Thoracic aorta (tissue), 2 donors: ENCODE data around the gene EHD4. TPM values are rescaled to one million over a fixed set of nuclear protein-coding genes. Genes with fewer than 3 reads are reported as not detected.

Source experiments
- ATAC-seq: fragments of 150-250 bp; one replicate; pipeline ENCODE4 v1.8.0; 2017; ENCODE audit warnings: low read depth; ENCODE audit not compliant: insufficient number of reproducible peaks, low FRiP score
- DNase-seq: peaks from one replicate; pipeline ENCODE4 v3.0.0-alpha.2; 2020; ENCODE audit warnings: low spot score
- H3K27ac ChIP-seq, 2 donors: fragments of 200-600 bp; sonication (generic); 1 replicate in 1 of 2; 2 replicates in 1 of 2; pipeline ENCODE4 v1.5.1; 2016; ENCODE audit warnings: mild to moderate bottlenecking in 2 of 2, moderate library complexity in 2 of 2
- H3K27me3 ChIP-seq: fragments of 200-600 bp; sonication (generic); replicated peaks from 2 replicates; pipeline ENCODE4 v1.6.0; 2016; ENCODE audit warnings: mild to moderate bottlenecking; ENCODE audit not compliant: insufficient read depth
- H3K36me3 ChIP-seq: fragments of 200-600 bp; sonication (generic); one replicate; pipeline ENCODE4 v1.5.1; 2016
- H3K4me1 ChIP-seq, 2 donors: fragments of 200-600 bp; sonication (generic); 1 replicate in 1 of 2; 2 replicates in 1 of 2; pipeline versions ENCODE4 v1.5.1 to v1.6.0; 2016; ENCODE audit warnings: low read depth in 2 of 2, mild to moderate bottlenecking in 1 of 2; ENCODE audit not compliant: control insufficient read depth in 1 of 2
- H3K4me3 ChIP-seq: fragments of 200-600 bp; sonication (generic); 2 replicates; pipeline ENCODE4 v1.5.1; 2016; ENCODE audit warnings: mild to moderate bottlenecking
- H3K9me3 ChIP-seq: fragments of 200-600 bp; sonication (generic); 2 replicates; pipeline ENCODE4 v1.5.1; 2016
- CTCF ChIP-seq: fragments of 200-600 bp; sonication (generic); IDR thresholded peaks from one replicate; pipeline ENCODE4 v1.5.1; 2019; ENCODE audit warnings: antibody characterized with exemption
- total RNA-seq, 2 donors: library from RNA; depleted of rRNA; stranded (reverse); fragments of >200 nt; gene quantifications; one replicate each; pipeline versions ENCODE4 v1.1.0 to v1.2.3, GENCODE V29; 2016

EHD4 gene
- total RNA-seq, 2 donors from 2014 or later = 43.6 to 48.1 TPM

DNA sequence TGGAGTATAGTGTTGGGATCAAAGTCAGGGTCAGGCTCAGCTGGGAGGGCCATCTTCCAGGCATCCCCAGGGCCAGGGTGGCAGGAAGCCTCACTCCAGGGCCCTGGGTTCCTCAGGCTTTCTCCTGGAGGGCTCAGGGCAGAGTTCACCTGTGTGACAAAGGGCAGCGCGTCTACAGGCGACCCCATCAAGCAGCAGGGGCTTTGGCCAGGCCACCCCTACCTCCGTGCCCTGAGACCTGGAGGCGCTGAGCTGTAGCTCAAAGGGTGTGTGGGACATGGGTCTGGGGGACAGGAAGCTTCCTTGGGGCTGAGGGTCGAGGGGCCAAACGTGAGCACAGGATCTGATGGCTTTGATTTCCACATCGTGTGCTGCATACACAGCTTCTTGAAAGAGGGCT is 91.3 kb downstream of the EHD4 start:
- ATAC-seq = no peak
- H3K27ac ChIP-seq = no peak overlapping the region
- no peak for TF ChIP-seq CTCF
- H3K4me3 ChIP-seq = no peak overlapping the region
- no peaks in the 10 kb centered on the region for H3K9me3 ChIP-seq
- no peaks in the 10 kb centered on the region for H3K36me3 ChIP-seq
- no peaks in the 10 kb centered on the region for H3K27me3 ChIP-seq
- H3K4me1 ChIP-seq = peaks cover 3 to 10% of the 10 kb centered on the region in 2 donors
- no peak for DNase-seq

DNA sequence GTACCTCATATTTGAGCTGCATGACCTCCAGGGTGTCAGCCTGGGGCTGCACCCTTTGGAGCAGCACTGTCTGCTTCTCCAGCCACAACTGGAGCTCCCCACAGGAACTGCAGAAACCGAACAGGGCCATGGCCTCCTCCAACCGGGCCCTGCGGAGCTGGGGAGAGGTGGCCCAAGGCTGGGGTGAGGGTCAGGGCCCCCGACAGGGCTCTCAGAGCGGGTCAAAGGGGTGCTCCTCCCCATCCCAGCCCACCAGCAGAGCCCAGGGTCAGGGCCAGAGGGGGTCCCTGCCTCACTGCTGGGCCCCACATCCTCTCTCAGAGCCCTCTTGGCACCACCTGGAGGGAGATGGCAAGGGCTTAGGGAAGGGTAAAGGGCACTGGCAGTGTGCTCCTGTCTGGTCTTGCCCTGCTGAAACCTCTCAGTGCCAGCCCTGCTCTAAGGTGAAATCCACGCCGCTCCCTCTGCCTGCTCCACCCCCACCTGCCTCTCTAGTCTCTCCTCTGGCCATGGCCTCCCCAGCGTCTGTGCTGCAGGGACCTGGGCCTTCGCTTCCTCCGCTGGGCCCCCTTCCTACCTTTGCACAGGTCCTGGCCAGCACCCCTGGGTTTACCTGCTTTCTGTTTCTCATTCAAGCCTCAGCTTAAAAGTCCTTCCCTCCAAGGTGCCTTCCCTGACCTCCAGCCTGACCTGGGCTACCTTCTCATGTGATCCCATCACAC is 92.0 kb downstream of the EHD4 start:
- Histone ChIP-seq H3K4me1 (peaks cover 3 to 10% of the 10 kb centered on the region in 2 donors), H3K4me3 (no peak overlapping the region), H3K36me3 (no peaks in the 10 kb centered on the region), H3K27ac (no peak overlapping the region), H3K9me3 (no peaks in the 10 kb centered on the region), H3K27me3 (no peaks in the 10 kb centered on the region)
- ATAC-seq (no peak), DNase-seq (no peak)
- TF ChIP-seq CTCF = no peak

DNA sequence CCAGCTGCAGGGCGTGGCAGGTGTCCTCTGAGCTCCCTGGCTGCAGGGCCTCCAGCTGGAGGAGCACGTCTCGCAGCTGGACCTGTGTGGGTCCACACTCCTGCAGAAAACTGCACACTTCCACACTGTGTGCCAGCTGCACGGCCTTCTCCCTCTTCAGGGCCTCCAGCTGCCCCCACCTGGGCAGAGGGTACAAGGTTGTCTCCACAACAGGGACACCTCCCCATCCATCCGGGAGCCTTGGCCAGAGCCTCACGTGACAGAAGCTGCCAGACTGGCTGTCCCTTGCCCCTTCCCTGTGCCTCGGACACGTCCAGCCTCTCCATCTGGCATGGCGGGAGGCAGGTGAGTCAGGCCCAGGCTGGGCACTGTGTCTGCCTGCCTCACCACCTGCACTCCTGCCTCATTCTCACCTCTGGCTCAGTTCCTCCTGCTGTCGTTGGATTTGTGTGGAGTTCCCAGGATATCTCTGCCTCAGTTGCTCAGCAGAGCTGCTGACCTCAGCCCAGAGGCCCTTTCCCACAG is 93.0 kb downstream of the EHD4 start:
- Histone ChIP-seq H3K27ac (no peak overlapping the region), H3K27me3 (no peaks in the 10 kb centered on the region), H3K4me3 (no peak overlapping the region), H3K36me3 (no peaks in the 10 kb centered on the region), H3K4me1 (peaks cover 3 to 10% of the 10 kb centered on the region in 2 donors), H3K9me3 (no peaks in the 10 kb centered on the region)
- ATAC-seq (no peak), DNase-seq (no peak)
- no peak for TF ChIP-seq CTCF

DNA sequence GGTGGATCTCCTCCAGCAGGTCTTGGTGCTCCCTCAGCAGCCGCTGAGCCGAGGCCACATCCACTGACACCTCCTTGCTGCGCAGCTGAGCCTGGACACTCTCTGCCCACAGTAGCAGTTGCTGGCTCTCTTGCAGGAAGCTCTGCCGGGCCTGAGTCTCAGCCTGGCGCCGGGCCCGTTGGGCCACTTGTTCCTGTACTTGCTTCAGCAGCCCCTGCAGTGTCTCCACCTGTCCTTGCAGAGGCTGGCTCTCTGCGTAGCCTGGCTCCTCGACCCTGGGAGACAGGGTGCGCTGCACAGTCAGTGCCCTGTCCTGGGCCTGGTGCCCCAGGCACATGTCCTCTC is 94.0 kb downstream of the EHD4 start:
- Histone ChIP-seq H3K27me3 (no peaks in the 10 kb centered on the region), H3K4me1 (peaks cover 3 to 10% of the 10 kb centered on the region in 2 donors), H3K36me3 (no peaks in the 10 kb centered on the region), H3K9me3 (no peaks in the 10 kb centered on the region), H3K4me3 (no peak overlapping the region), H3K27ac (no peak overlapping the region)
- DNase-seq (no peak), ATAC-seq (no peak)
- no peak for TF ChIP-seq CTCF

DNA sequence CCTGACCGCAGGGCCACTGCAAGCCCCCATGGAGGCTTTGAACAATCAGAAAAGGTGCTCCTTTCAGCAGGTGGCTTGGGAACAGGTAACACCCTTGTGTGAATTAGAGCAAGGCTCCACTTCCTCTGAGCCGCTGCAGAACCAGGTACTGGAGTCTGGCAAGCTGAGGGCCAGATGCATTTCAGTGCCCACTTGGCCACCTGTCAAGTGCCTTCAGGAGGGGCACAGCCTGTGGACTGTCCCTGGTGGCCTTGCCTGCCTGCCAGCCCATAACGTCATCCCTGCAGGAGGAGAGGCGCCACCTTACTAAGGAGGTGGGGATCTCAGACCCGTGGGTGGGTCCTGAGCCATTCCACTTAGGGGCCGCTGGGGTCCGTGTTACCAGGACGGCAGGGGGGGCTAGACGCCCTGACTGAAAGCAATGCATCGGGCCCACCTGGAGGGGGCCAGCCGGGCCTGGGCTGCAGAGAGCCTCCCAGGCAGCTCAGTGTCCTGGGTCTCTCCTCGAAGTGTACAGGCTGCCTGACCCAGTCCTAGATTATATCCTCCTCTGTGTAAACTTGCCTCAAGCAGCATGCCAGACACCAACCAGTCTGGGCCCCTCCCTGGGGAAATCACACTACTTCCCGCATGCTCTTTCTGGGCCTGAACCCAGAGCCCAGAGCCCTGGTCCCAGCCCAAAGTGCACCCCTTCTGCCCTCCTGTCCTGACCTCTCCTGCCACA is 94.6 kb downstream of the EHD4 start:
- Histone ChIP-seq H3K4me1 (peaks cover 3 to 10% of the 10 kb centered on the region in 2 donors), H3K27me3 (no peaks in the 10 kb centered on the region), H3K27ac (no peak overlapping the region), H3K9me3 (no peaks in the 10 kb centered on the region), H3K4me3 (no peak overlapping the region), H3K36me3 (no peaks in the 10 kb centered on the region)
- no peak for ATAC-seq
- TF ChIP-seq CTCF = no peak
- DNase-seq = no peak
